GM19351 (cell line): ENCODE data around the gene OSCP1.
A peak's percentile ranks its signal among the peaks of the same experiment; 100 is the strongest.

Source experiments
- ATAC-seq: cut with Tn5 transposase; IDR thresholded peaks from one replicate; pipeline ENCODE4 v1.9.1; 2021; ENCODE audit warnings: mild to moderate bottlenecking, moderate library complexity; ENCODE audit not compliant: unreplicated experiment

Gene OSCP1

DNA sequence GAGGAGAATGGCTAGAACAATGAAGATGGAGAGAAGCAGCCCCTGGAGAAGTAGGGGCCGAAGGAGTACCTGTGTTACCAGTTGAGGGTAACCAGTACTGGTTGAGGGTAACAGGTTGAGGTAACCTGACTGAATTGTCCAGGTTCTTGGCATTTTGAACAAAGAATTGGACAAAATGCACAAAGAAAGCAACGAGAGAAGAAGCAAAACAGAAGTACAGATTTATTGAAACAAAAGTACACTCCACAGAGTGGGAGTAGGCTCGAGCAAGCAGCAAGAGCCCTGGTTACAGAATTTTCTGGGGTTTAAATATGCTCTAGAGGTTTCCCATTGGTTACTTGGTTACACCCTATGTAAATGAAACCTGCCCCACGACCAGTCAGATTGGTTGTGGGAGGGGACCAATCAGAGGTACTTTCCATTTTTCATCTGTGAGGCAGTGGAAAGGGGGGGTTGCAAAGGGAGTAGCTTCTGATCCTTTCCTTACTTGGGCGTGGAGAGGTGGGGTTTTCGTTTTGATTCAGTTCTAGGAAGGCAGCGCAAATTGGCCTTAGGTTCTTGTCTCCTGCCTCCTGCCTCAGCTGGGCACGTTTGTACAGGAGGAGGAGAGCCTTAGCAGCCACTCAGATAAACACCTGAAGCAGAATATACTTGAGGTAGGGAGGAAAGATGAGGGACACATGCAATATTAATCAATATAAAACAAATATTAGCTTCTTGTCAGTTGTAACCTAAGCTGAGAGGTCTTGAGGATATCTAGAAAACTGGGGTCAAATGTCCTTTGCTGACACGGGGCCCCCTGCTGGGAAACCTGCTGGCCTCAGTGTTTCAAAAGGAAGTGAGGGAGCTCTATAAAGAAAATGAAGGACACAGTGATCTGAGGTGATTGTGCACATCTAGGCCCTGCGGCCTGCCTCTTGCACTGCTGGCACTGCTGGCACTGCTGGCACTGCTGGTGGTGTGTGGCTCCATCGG is 38.3 kb downstream of the OSCP1 start:
- ATAC-seq = no peak

DNA sequence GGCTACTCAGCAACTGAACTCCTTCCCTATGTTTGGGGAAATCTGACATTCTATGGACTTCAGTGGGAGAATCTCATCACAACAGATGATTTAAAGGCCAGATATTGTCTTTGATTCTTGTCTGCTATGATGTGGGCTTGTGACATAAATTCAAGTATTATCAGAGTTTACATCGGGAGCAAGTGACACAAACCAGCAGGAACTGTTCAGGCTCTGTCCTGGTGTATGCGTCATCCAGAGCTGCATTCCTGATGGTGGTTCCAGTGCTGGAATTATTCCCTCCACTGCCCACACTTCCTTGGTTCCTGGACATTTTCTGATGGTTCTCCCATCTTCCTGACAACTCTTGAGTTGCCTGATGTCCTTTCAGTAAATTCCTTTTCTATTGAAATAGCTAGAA is 41.8 kb downstream of the OSCP1 start:
- ATAC-seq = no peak

DNA sequence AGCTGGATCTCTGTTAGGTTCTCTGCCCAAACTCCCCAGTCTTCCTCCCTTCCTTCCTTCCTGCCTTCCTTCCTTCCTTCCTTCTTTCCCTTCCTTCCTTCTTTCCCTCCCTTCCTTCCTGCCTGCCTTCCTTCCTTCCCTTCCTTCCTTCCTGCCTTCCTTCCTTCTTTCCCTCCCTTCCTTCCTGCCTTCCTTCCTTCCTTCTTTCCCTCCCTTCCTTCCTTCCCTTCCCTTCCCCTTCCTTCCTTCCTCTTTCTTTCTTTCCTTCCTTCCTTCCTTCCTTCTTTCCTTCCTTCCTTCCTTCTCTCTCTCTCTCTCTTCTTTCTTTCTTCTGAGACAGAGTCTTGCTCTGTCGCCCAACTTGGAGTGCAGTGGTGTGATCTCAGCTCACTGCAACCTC is 43.8 kb downstream of the OSCP1 start:
- no peak for ATAC-seq

DNA sequence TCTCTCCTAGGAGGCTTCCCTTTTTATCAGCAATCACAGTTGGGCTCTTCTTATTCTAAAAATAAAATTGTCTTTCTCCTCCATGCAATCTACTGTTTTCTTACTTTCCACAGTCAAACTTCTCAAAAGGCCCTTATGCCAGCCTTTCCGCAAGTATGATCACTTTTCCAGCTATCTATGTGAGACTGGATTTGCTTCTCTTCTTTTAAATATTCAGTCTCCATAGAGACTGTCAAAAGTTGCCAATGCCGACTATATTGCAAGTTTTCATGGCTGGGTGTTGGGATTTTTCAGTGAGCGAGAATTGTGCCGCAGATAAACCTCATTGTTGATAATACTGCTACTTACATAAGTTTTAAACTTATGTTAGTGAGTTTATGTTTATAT is 47.8 kb downstream of the OSCP1 start:
- no peak for ATAC-seq

DNA sequence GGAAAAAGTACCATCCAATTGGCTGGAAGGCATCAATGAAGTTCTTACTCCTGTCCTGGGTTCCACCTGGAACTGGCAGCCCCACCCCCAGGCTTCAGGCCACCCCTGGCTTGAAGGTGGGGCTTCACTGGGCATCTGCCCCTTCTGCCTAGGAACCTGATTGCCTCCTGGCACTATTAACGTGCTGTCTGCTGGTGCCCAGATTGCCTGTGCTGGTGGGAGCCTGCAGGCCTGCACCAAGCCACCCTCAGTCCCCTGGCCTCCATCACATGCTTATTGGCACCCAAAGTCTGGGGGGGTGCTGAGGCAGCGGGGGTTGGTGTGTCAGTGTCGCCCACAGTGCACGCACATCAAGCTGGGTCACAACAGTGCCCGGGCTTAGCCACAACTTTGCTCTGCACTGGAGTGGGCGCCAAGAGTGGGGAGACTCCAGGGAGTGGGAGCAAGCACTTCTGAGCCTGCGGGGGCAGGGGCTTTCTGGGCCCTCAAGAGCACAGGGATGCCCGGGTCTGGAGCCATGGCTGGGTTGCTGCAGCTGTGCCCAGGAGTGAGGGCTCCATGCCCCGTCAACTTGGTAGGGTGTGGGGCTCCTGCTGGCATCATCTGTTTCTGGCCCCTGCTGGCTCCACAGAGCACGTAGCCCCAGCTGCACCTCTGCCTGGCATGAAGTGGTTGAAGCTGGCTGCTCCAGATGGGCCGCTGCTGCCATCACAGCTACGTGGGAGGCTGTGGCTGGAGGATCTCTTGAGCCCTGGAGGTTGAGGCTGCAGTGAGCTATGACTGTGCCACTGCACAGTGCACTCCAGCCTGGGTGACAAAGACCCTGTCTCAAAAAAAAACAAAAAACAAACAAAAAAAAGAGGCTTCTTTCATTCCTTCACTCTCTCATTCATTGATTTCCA is 48.4 kb downstream of the OSCP1 start:
- ATAC-seq = no peak

DNA sequence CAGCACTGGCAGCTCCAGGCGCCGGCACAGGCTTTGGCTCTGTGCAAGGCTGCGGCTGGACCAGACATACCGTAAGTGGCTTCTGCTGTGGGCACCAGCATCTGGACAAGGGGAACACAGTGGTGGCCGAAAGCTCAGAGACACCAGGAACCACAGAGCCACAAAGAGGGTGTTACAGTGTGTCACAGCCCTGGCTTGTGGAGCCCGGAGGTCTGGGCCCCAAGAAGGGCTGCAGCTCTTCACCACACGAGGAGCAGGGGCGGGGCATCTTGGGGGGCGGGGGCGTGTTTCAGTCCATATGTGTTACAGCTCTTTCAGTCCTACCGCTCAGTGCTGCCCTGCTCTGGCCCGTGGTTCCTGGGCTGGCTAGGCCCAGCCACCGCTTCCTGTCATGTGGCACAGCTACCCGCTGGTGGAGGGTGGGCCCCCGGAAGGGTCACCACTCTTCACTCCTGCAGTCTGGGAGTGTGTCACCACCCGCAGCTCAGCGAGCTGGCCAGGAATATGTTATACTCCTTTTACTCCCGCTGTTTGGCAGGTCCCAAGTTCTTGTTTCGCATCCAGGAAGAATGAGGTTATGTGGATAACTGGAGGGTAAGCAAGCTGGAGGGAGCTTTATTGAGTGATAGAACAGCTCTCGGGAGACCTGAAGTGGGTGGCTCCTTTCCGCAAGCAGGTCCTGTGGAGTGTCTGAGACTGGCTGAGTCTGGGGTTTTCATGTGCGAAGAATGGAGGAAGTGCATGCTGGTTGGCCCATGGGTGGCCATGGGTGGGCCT is 49.2 kb downstream of the OSCP1 start:
- no peak for ATAC-seq

DNA sequence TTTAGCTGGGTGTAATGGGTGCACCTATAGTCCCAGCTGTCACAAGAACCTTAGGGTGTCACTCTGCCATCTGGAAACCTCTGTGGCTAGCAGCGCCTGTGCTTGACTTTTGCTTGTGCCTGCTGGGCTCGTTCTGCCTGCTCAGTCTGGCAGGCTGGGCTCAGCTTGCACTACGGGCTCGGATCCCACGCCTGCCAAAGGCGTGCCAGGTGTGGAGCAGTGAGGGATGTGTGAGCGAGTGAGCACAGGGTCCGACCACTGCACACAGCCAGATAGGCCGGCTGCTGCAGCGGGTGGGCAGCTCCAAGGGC is 49.8 kb downstream of the OSCP1 start:
- no peak for ATAC-seq

DNA sequence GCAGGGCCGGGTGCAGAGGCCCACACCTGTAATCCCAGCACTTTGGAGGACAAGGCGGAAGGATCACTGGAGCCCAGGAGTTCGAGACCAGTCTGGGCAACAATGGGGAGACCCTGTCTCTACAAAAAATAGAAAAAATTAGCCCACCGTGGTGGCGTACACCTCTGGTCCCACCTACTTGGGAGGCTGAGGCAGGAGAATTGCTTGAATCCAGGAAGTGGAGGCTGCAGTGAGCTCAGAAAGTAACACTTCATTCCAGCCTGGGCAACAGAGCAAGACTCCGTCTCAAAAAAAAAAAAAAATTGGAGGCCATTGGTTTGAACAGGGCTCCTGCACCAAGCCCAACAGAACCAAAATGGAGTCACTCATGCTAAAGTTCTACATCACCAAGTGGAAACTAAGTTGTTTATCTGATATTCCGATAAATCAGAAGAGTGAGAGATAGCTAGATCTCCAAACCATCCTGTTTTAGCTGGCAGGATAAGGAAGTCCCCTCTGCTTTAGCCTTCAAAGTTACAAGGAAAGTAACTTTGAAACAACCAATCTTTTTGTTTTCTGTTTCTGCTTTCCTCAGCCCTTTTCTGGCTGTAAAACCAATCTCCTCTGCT is 51.8 kb downstream of the OSCP1 start:
- no peak for ATAC-seq

DNA sequence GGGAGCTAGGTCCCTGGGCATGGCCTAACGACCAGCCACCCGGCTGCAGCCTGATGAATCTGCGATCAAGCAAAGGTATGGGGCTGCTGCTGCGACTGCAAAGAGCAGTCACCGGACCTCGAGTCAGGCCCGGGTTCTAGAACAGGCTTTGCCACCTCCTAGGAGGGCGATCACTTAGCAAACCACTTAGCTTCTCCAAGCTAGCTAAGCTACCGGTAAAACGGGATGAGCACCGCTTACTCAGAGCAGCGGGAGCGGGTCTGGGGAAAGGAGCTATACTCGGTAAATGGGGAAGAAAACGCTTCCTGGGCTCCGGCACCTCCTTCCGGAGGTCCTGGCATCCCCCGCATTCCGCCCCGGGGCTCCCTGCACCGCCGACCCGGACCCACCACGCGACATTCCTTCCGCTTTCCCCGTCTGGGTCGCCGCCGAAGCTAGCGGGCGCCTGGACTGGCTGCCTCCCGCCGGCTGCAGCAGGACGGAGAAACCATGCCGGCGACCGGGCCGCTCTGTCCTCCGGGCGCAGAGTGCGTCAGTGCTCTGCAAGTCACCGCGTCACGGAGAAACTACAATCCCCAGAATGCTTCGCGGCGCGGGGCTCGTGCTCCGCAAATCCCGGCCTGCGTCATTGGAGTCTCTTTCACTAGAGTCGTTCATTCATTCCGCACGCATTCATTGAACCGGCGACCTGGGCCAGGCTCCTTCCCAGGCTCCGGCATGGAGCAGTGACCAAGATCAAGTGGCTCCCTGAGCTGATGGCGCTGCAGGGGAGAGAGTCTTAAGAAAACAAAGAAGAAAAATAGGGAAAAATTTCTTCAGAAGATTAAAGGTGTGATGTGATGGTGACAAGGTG is 52.6 kb downstream of the OSCP1 start, which contains the start of gene LSM10:
TSS of gene LSM10 (minus strand) at position 531 of the 853 bp plus-strand sequence. CDS start 3,779 bp downstream, outside the sequence.
- ATAC-seq = peak; percentile 94

DNA sequence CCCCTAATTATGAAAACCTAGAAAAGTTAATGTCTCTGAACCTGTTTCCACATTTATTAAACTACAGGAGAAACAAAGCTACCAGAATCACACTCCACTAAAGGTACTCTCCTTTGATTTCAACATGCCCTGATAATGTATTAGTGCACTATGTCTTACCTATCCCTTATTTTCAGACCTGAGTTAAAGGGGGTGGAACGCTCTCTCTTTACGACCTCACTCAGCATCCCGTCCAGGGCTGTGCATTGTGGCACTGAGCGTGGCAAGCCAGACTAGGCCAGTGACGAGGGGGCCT is 53.2 kb downstream of the OSCP1 start:
- no peak for ATAC-seq

DNA sequence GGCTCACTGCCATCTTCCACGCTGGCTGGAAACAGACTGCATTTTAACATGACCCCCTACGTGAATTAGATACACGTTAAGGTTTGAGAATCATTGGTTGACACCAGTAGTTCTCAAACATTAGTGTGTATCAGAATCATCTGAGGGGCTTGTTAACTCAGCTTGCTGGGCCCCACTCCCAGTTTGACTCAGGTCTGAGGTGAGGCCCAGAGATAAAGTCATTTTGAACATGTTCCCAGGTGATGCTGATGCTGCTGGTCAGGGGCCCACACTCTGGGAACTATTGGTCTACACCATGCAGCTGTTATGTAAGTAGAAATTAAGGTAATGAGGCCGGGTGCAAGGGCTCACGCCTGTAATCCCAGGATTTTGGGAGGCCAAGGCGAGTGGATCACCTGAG is 53.9 kb downstream of the OSCP1 start:
- no peak for ATAC-seq

DNA sequence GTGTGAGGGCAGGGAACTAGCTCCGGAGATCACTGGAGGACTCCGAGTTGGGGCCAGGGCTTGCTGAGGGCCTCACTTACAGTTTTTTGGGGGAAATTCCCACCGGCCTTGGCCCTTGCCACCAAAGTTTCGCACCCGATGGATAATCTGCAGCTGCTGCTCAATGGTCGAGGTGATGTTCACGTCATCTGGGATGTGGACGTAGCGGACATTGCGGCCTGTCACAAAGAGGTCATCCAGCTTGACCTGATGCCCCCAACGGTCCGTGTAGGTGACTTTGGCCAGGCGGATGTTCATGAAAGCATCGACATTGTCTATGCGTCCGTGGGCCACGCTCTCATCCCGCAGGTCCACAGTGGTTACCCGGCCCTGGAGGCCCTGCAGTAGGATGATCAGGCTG is 56.6 kb downstream of the OSCP1 start:
- no peak for ATAC-seq

DNA sequence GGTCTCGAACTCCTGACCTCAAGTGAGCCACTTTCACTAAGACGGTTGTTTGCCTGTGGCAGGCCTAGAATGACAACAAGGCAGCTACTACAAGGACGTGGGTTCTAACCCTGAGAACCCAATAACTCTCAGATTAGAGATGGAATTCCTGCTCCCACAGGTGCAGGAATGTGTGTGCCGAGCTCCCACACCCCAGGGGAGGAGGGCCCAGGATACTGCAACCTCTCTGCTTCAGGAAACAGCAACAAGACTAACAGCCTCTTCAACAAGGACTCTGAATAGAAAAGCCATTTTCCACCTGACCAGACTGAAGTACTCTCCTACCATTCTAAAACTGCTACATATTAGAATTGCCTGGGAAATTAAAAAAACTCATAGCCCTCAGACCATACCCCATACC is 57.4 kb downstream of the OSCP1 start:
- ATAC-seq = no peak

DNA sequence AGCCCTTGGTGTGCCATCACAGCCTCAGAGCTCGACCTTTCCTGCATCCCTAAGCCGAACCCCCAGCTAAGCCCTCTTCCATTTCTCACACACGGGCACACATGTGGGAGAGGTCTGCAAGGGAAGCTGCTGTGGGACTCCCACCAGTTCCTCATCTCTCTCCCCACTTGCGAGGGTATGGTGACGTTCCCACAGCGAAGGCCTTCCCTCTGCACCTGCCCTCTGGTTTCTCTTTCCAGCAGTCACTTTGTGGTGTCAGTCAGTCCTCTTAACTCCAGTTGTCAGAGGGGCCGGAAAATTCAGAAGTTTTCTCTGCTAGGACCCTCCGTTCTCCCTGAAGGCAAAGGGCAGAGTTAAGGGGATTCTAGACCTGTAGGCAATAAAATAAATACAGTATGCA is 59.0 kb downstream of the OSCP1 start:
- ATAC-seq = no peak

DNA sequence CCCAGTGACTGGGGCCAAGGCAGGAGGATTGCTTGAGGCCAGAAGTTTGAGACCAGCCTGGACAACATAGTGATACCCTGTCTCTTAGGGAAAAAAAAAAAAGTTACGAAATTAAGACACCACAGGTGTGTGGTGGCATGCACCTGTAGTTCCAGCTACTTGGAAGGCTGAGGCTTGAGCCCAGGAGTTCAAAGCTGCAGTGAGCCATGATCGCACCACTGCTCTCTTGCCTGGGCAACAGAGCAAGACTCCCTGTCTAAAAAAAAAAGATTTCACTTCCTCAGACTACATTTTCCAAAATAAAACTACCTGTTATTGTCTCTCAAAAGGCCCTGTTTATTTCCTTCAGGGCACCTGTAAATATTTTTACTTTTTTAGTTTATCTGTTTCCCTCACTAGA is 59.8 kb downstream of the OSCP1 start:
- no peak for ATAC-seq

DNA sequence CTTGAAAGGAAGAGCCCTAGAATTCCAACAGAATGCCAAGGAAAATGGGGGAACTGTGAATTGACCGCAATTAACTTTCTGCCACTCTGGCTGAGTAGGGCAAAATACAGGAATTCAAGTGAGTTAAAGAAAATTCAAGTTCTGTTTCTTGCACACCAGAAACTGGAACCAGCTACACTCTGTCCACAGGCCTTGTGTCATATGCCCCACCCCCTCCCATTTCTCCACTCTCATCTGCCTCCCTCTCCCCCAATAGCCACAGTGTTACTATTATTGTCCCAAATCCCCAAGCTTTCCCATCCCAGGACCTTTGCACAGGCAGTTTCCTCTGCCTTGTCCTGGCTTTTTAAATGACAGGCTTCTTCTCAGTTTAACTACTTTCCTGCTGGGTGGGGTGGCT is 60.3 kb downstream of the OSCP1 start:
- ATAC-seq = no peak

DNA sequence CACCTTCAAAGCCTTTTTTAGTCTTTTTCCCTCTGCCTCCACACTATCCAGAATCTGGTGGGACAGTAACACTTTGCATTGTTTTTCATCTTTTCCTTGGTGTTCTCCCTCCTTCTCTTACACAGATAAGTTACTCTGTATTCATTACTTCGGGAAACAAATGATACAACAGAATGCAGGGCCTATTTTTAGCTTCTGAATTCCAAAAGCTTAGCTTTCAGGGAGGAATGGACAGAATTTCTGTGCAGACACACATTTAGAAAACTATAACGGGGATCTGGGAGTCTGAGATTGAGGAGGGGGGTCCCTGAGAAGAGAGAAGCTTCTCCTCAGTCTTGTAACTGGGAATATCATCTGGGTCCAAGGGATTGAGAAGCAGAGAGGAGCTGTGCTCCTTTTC is 61.0 kb downstream of the OSCP1 start:
- no peak for ATAC-seq

DNA sequence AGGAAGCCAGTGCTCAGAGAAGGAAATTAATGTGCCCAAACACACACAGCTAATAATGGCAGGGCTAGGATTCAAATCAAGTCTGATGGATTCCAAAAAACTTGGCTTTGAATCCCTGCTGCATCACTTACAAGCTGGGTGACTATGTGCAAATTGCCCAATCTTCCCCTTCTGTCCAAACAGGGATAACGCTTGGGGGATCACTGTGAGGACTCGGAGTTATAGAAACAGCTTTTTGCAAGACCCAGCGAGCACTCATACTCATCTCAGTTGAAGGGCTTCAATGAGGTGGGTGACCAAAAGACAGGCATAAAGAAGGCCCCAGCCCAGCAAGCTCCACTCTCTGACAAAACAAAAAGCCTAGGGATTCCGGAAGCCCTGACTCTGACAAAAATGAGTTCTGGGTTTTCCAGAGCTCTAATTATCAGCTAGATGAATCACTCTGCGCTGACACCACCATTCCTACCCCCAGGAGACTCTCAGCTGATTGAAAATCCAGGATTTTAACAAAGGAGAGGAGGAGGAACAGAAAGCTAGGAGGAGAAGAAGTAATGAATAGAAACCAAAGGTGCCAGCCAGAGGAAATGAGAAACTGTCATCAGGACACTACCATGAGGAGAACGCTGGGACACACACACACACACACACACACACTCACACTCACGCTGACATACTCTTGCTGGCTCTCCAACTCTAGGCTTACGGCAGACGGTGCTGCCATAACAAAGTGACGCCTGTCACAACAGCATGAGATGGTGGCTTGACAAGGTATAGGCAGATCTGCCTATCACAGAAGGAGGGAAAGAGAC is 62.9 kb downstream of the OSCP1 start:
- ATAC-seq = no peak
